GM06990 (cell line): ENCODE results near the gene TULP4.

Experiments
- DNase-seq: peaks from one replicate; pipeline ENCODE4 v3.0.0-alpha.2; 2011; ENCODE audit not compliant: insufficient read length; ENCODE audit errors: extremely low read depth
- H3K27me3 ChIP-seq: replicated peaks from 2 replicates; pipeline ENCODE4 v1.6.0; 2011; ENCODE audit warnings: low read length; ENCODE audit not compliant: control insufficient read depth, insufficient read depth
- H3K36me3 ChIP-seq: 2 replicates; pipeline ENCODE4 v1.5.1; 2011; ENCODE audit warnings: low read length; ENCODE audit not compliant: control insufficient read depth, insufficient read depth
- H3K4me3 ChIP-seq: replicated peaks from 2 replicates; pipeline ENCODE4 v1.5.1; 2011; ENCODE audit warnings: low read depth, mild to moderate bottlenecking, control low read depth, low read length
- TF ChIP-seq, protein P1 (sequence below): IDR thresholded peaks from 2 replicates; pipeline ENCODE4 v1.5.1; 2011; ENCODE audit warnings: low read length, control low read depth, mild to moderate bottlenecking, inconsistent platforms; ENCODE audit not compliant: insufficient read depth, poor library complexity, severe bottlenecking

TULP4 gene

DNA sequence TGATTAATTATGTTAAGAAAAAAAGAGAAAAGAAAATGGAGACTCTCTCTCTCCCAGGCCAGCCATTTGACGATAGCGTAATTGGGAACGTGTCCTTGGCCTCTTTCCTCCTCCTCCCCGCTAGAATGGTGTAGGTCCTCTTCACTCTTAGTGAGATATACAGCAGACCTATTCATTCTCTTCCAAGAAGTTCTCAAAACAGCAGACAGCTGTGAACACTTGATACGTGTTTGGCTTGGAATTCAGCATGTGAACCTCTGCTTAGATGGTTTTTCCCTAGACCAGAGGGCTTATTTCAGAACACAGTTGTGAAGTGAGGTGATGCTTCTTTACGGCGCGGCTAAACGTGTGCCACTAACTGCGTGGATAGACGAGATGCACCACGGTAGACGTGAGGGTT, 32.6 kb upstream of the TULP4 start:
- no peak overlapping the region for H3K4me3 ChIP-seq
- no peak for DNase-seq
- TF ChIP-seq, protein P1, sequence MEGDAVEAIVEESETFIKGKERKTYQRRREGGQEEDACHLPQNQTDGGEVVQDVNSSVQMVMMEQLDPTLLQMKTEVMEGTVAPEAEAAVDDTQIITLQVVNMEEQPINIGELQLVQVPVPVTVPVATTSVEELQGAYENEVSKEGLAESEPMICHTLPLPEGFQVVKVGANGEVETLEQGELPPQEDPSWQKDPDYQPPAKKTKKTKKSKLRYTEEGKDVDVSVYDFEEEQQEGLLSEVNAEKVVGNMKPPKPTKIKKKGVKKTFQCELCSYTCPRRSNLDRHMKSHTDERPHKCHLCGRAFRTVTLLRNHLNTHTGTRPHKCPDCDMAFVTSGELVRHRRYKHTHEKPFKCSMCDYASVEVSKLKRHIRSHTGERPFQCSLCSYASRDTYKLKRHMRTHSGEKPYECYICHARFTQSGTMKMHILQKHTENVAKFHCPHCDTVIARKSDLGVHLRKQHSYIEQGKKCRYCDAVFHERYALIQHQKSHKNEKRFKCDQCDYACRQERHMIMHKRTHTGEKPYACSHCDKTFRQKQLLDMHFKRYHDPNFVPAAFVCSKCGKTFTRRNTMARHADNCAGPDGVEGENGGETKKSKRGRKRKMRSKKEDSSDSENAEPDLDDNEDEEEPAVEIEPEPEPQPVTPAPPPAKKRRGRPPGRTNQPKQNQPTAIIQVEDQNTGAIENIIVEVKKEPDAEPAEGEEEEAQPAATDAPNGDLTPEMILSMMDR = no peak

DNA sequence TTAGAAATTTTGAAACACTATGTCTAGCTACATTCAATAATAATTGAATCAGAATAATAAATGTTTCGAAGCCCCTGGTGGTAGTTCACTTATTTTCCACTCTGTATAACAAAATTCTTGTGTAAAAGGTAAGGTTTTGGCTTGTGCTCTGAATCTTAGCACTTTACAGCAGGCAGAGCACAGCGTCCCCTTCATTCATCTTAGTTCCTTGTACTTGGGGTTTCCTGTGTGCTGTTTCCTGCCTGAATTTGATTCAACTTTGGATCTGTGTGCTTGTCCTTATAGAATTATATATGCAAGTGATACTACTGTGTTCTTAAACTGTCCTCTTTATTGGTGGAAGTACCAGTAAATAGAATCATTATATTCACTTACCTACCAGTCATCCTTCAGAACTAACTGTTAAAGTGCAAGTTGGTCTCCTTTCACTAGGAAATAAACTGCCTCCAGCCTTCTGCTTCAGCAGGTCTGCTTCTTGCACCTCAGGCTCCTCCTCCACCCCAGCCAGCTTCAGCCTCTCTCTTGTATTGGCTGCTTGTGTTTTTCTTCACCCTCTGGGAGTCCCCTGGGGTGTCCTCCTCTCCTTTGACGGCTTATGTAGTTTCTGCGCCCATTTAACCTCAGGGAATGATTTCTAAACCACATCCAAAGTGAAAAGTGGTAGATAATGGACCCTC, 28.8 kb upstream of the TULP4 start:
- TF ChIP-seq, protein P1 = no peak
- H3K4me3 ChIP-seq = no peak overlapping the region
- DNase-seq = no peak
- H3K36me3 ChIP-seq = peaks cover 1% of the 10 kb centered on the region; the same call in 1 of the 2 replicates
- H3K27me3 ChIP-seq = no peaks in the 10 kb centered on the region

More for the DNA sequence above, 32.6 kb upstream of the TULP4 start:
- Histone ChIP-seq H3K27me3 (no peaks in the 10 kb centered on the region), H3K36me3 (peaks cover 1% of the 10 kb centered on the region; the same call in 1 of the 2 replicates)

DNA sequence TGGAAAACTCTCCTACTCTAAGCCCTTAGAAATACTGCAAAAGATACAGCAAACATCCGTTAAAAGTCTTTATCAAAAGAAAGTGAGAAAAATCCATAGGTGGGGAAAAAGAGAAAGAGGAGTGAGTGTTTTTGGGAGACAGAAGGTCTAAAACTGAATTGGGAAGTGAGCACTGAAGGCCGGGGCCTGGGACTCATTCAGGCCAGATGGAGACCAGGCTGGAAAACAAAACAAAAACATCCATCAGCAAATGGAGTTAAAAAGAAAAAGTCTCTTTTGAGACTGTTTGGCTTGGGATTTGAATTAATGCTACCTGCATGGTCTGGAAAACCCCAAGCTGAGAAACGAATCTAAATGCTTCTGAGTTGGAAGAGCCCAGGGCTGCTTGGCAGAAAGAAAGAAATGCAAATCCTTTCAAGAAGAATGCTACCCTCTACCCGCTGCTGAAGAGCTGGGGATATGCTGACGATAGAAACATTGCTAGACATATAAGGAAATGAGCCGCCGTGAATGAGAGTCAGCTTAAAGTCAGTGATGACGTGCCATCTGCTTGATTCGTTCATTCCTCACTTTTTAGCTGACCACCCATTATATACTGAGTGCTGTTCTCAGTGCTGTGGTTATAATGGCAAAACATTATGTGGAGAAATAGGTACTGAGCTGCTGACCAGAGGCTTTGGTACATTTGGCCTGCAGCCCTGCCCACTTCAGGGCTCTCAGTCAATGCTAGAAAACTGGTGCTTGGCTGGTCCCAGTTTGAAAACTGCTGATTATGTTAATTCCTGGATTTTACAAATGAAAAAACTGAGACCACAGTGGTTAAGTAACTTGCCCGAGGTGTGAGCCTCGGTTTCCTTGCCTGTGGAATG, 28.0 kb upstream of the TULP4 start:
- DNase-seq = no peak
- Histone ChIP-seq H3K4me3 (no peak overlapping the region), H3K36me3 (peaks cover 1% of the 10 kb centered on the region; the same call in 1 of the 2 replicates), H3K27me3 (no peaks in the 10 kb centered on the region)
- TF ChIP-seq, protein P1 = no peak

DNA sequence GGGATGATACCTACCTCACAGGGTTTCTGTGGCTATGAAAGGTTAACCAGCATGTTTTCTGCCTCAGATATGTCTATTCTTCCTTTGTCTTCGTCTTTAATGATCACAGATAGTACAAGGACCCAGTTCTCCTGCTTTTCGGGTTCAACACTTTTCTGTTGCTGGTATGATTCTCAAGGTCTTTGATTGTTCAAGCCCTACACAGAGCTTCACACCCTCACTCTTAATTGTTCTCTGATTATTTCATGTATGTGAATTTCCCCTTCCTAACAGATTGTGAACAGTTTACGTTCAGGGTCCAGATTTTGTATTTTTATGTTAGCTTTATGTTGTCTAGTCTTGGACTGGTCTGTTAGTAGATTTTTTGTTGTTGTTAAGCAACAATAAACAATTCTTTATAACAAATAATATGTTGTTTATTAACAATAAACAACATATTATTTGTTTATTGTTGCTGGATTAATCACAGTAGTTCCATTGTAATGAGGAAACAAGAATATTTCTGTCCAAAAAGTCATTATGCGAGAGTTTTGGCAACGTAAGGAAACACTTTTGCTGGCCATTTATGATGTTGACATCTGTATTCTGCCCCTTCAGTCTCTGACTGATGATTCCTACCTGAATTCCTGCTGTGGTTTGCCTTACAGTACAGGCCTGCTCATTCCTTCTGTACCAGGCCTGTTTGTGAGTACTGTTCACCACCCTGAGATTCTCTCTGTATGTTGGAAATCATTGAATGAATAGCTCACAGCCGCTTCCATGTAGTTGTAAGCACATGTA, 27.2 kb upstream of the TULP4 start:
- Histone ChIP-seq H3K27me3 (no peaks in the 10 kb centered on the region), H3K36me3 (peaks cover 1% of the 10 kb centered on the region), H3K4me3 (no peak overlapping the region)
- no peak for DNase-seq
- TF ChIP-seq, protein P1 = no peak

DNA sequence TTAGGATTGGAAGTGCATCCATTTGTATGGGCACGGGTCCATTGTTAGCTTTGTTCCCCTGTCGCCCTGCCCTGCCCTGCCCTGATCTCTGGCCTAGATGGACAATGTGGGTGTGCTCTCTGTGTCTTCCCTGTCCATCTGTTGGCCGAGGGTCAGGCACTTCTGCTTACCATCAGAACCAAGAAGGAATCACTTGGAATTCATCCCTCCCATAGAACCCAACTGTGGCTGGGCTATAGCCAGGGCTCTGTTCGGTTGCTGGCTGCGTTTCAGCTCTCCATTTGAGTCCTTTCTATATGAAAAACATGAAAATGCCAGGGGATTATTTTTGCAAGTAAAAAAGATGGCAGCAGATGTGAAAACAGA, 26.6 kb upstream of the TULP4 start:
- Histone ChIP-seq H3K4me3 (no peak overlapping the region), H3K27me3 (no peaks in the 10 kb centered on the region), H3K36me3 (peaks cover 1% of the 10 kb centered on the region)
- TF ChIP-seq, protein P1 = no peak
- DNase-seq = no peak
